DND-41 (cell line): ENCODE measurements around the gene C17orf107.

ENCODE experiments used
- CTCF ChIP-seq: IDR thresholded peaks from 2 replicates; pipeline ENCODE4 v1.5.1; 2012; ENCODE audit warnings: borderline replicate concordance, low read length, moderate library complexity, mild to moderate bottlenecking; ENCODE audit not compliant: poor library complexity, severe bottlenecking; ENCODE audit errors: extremely low read depth
- EZH2 ChIP-seq: IDR thresholded peaks from 3 replicates; pipeline ENCODE4 v1.6.1; 2012; ENCODE audit warnings: borderline replicate concordance, low read depth, mild to moderate bottlenecking, moderate library complexity, low read length, inconsistent platforms; ENCODE audit not compliant: severe bottlenecking

DNA sequence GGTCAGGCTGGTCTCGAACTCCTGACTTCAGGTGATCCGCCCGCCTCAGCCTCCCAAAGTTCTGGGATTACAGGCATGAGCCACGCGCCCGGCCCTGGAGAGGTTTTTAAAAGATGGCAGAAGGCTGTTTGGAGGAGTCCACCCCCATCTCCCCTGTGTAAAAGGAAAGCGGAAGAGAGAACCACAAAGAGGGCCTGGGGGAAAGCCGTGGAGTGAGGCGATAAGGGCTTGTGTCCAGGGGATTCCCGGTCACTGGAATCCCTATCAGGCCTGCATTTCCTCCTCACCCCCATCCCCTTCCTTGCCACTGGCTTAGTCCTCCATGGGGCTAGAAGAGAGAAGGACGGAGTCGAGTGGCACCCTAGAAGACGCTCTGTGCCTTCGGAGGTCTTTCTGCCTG, 32.6 kb downstream of the C17orf107 start, which contains the start of gene GP1BA:
- TF ChIP-seq EZH2 (no peak), CTCF (no peak)
